C4-2B (cell line): Measurements from ENCODE around the gene DNAJB5.

ENCODE experiments used
- H3K27ac ChIP-seq: fragments of 450-650 bp; 2 replicates; pipeline ENCODE4 v1.5.1; 2017
- ZFX ChIP-seq: fragments of 450-650 bp; IDR thresholded peaks from 2 replicates; pipeline ENCODE4 v1.6.1; 2017
- TF ChIP-seq, protein P1 (sequence below): fragments of 450-650 bp; conservative IDR thresholded peaks from 2 replicates; pipeline ENCODE4 v1.5.1; 2017; ENCODE audit warnings: mild to moderate bottlenecking

The DNAJB5 gene

GRCh38 chr9:35044071-35044470 is 54.5 kb downstream of the DNAJB5 start:
- no peak for TF ChIP-seq ZFX
- TF ChIP-seq, protein P1, sequence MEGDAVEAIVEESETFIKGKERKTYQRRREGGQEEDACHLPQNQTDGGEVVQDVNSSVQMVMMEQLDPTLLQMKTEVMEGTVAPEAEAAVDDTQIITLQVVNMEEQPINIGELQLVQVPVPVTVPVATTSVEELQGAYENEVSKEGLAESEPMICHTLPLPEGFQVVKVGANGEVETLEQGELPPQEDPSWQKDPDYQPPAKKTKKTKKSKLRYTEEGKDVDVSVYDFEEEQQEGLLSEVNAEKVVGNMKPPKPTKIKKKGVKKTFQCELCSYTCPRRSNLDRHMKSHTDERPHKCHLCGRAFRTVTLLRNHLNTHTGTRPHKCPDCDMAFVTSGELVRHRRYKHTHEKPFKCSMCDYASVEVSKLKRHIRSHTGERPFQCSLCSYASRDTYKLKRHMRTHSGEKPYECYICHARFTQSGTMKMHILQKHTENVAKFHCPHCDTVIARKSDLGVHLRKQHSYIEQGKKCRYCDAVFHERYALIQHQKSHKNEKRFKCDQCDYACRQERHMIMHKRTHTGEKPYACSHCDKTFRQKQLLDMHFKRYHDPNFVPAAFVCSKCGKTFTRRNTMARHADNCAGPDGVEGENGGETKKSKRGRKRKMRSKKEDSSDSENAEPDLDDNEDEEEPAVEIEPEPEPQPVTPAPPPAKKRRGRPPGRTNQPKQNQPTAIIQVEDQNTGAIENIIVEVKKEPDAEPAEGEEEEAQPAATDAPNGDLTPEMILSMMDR, result no peak
- H3K27ac ChIP-seq, result no peak overlapping the region
